Hepatocyte (in vitro differentiated cells): ENCODE results near the gene PEX11B. TPM values are rescaled to one million over a fixed set of nuclear protein-coding genes. Genes with fewer than 3 reads are reported as not detected.
"Not testable (repeated sequence)": the region's sequence is repeated elsewhere in the genome, so short reads cannot be mapped to it uniquely, and the experiment has no call there.

Source experiments
- DNase-seq: peaks from one replicate; pipeline ENCODE4 v3.0.0-alpha.2; 2016; ENCODE audit warnings: low spot score
- H2AFZ ChIP-seq: fragments of 200-600 bp; sonication (generic); 2 replicates; pipeline ENCODE4 v1.6.0; 2016; ENCODE audit warnings: antibody characterized with exemption, mild to moderate bottlenecking
- H3K27ac ChIP-seq: fragments of 200-600 bp; sonication (generic); 2 replicates; pipeline ENCODE4 v1.5.1; 2016; ENCODE audit warnings: mild to moderate bottlenecking
- H3K27me3 ChIP-seq: fragments of 200-600 bp; sonication (generic); 2 replicates; pipeline ENCODE4 v1.6.1; 2016
- H3K36me3 ChIP-seq: fragments of 200-600 bp; sonication (generic); replicated peaks from 2 replicates; pipeline ENCODE4 v1.5.1; 2016; ENCODE audit warnings: low read depth; ENCODE audit not compliant: insufficient read depth
- H3K4me1 ChIP-seq: fragments of 200-600 bp; sonication (generic); 2 replicates; pipeline ENCODE4 v1.5.1; 2016; ENCODE audit warnings: mild to moderate bottlenecking, moderate library complexity; ENCODE audit not compliant: insufficient read depth
- H3K4me2 ChIP-seq: fragments of 200-600 bp; sonication (generic); 2 replicates; pipeline ENCODE4 v1.6.0; 2016
- H3K4me3 ChIP-seq: fragments of 200-600 bp; sonication (generic); 2 replicates; pipeline ENCODE4 v1.5.1; 2016; ENCODE audit warnings: mild to moderate bottlenecking
- H3K79me2 ChIP-seq: fragments of 200-600 bp; sonication (generic); 2 replicates; pipeline ENCODE4 v1.6.0; 2017; ENCODE audit warnings: mild to moderate bottlenecking
- H3K9me2 ChIP-seq: fragments of 200-600 bp; sonication (generic); replicated peaks from 2 replicates; pipeline ENCODE4 v1.6.0; 2017; ENCODE audit warnings: mild to moderate bottlenecking; ENCODE audit not compliant: insufficient read depth
- H3K9me3 ChIP-seq: fragments of 200-600 bp; sonication (generic); 2 replicates; pipeline ENCODE4 v1.5.1; 2016; ENCODE audit warnings: low read depth, mild to moderate bottlenecking
- H4K20me1 ChIP-seq: fragments of 200-600 bp; sonication (generic); 2 replicates; pipeline ENCODE4 v1.6.0; 2016; ENCODE audit warnings: mild to moderate bottlenecking; ENCODE audit not compliant: insufficient read depth, poor library complexity, severe bottlenecking
- CTCF ChIP-seq: fragments of 200-600 bp; sonication (generic); IDR thresholded peaks from 2 replicates; pipeline ENCODE4 v1.5.1; 2016; ENCODE audit warnings: antibody characterized with exemption, mild to moderate bottlenecking; ENCODE audit not compliant: poor library complexity
- EZH2 ChIP-seq: fragments of 200-600 bp; sonication (generic); IDR thresholded peaks from 2 replicates; pipeline ENCODE4 v1.6.1; 2016; ENCODE audit warnings: antibody characterized with exemption, mild to moderate bottlenecking, borderline replicate concordance
- EZH2phosphoT487 ChIP-seq: fragments of 200-600 bp; sonication (generic); IDR thresholded peaks from one replicate; pipeline ENCODE4 v1.6.1; 2018; ENCODE audit warnings: antibody characterized with exemption, mild to moderate bottlenecking, low read depth, moderate library complexity; ENCODE audit not compliant: unreplicated experiment, severe bottlenecking
- WGBS: methylation state at CpG from one replicate; pipeline ENCODE4 v1.1.6; 2016; ENCODE audit warnings: low lambda C conversion rate; ENCODE audit errors: missing lambda C conversion rate; 5-methylcytosine and 5-hydroxymethylcytosine counted together
- polyA plus RNA-seq: library from polyadenylated mRNA; unstranded; fragments of >200 nt; fragmentation: Nextera tagmentation; extraction: Ambion mirVana; gene quantifications from 2 replicates; pipeline ENCODE4 v1.2.1, GENCODE V29; 2016
- total RNA-seq: library from RNA; depleted of rRNA; stranded (reverse); fragments of >200 nt; gene quantifications from 2 replicates; pipeline ENCODE4 v1.2.3, GENCODE V29; 2014

The PEX11B gene
- total and polyA plus RNA-seq, 2 experiments from 2014 or later, result 28.1 to 30.4 TPM

GRCh38 chr1:145935708-145936107, 17.2 kb upstream of the PEX11B start:
- Histone ChIP-seq H3K4me1 (peaks cover 6% of the 10 kb centered on the region), H3K36me3 (no peaks in the 10 kb centered on the region), H3K4me2 (no peak overlapping the region), H3K9me2 (no peaks in the 10 kb centered on the region), H2AFZ (no peak overlapping the region), H3K79me2 (no peaks in the 10 kb centered on the region), H3K27ac (no peak overlapping the region), H3K9me3 (no peaks in the 10 kb centered on the region), H4K20me1 (no peaks in the 10 kb centered on the region), H3K27me3 (no peaks in the 10 kb centered on the region), H3K4me3 (no peak overlapping the region)
- DNase-seq, result no peak
- no peak for TF ChIP-seq CTCF
- no peak for TF ChIP-seq EZH2phosphoT487
- TF ChIP-seq EZH2, result no peak

- DNase-seq, H3K9me3 ChIP-seq, H3K4me2 ChIP-seq, H3K27me3 ChIP-seq, H3K9me2 ChIP-seq, H4K20me1 ChIP-seq, H3K4me1 ChIP-seq, H3K36me3 ChIP-seq, H3K79me2 ChIP-seq, H3K4me3 ChIP-seq: not testable (repeated sequence)
- 29% methylated on average over 9 of the region's 9 CpGs for WGBS
- peak overlapping the region; percentile 29 for H2AFZ ChIP-seq
- H3K27ac ChIP-seq, result peak overlapping the region; percentile 69
Observed at GRCh38 chr1:145932522-145933009, 14.0 kb upstream of the PEX11B start.

- Histone ChIP-seq H4K20me1 (no peaks in the 10 kb centered on the region), H3K27ac (peak overlapping the region; percentile 95), H3K9me2 (no peaks in the 10 kb centered on the region), H3K36me3 (peaks cover 4% of the 10 kb centered on the region), H3K79me2 (peaks cover 12% of the 10 kb centered on the region), H3K4me1 (peaks cover 12% of the 10 kb centered on the region), H3K4me2 (peak overlapping the region; percentile 72), H3K27me3 (no peaks in the 10 kb centered on the region), H3K4me3 (peak overlapping the region; percentile 31), H3K9me3 (no peaks in the 10 kb centered on the region), H2AFZ (peak overlapping the region; percentile 67)
- 75% methylated on average over 20 of the region's 20 CpGs for WGBS
- TF ChIP-seq EZH2 (no peak), CTCF (no peak), EZH2phosphoT487 (no peak)
- no peak for DNase-seq
Observed at GRCh38 chr1:145927916-145928643, 9.6 kb upstream of the PEX11B start.

GRCh38 chr1:145927063-145927886, 8.8 kb upstream of the PEX11B start, which contains the start of gene RBM8A:
Gene RBM8A (minus strand): TSS chr1:145927484. CDS start chr1:145927426, 58 bp downstream.
- H3K4me3 ChIP-seq, result peak within 1 kb of the TSS; percentile 38
- 2% methylated on average over 41 of the region's 41 CpGs for WGBS
- TF ChIP-seq EZH2phosphoT487 (no peak), EZH2 (no peak), CTCF (peak; percentile 66)

More at GRCh38 chr1:145927063-145927886, 8.8 kb upstream of the PEX11B start, which contains the start of gene RBM8A:
- H3K4me2 ChIP-seq, result peak within 1 kb of the TSS; percentile 83
- peaks cover 4% of the 10 kb centered on the region for H3K36me3 ChIP-seq
- H3K27ac ChIP-seq, result peak within 1 kb of the TSS; percentile 95
- DNase-seq, result peak; percentile 96
- H4K20me1 ChIP-seq, result no peaks in the 10 kb centered on the region
- peaks cover 12% of the 10 kb centered on the region for H3K79me2 ChIP-seq
- H2AFZ ChIP-seq, result peak within 1 kb of the TSS; percentile 67
- H3K4me1 ChIP-seq, result peaks cover 8% of the 10 kb centered on the region
- no peaks in the 10 kb centered on the region for H3K9me3 ChIP-seq
- H3K9me2 ChIP-seq, result no peaks in the 10 kb centered on the region
- H3K27me3 ChIP-seq, result no peaks in the 10 kb centered on the region
